Naive thymus-derived CD4-positive, alpha-beta T cell (primary cell): ENCODE measurements around the gene DENND1B. TPM values are rescaled to one million over a fixed set of nuclear protein-coding genes. Genes with fewer than 3 reads are reported as not detected.

Source experiments
- ATAC-seq: fragments of 150-1000 bp; cut with Tn5 transposase; 2 replicates; pipeline ENCODE4 v1.10.0; 2021; ENCODE audit warnings: mild to moderate bottlenecking, moderate library complexity
- CTCF ChIA-PET: fragments of 350-600 bp; sonication (Branson Sonifier 250); formaldehyde crosslinking; loops from one replicate; lab custom pipeline; 2021; ENCODE audit warnings: antibody characterized with exemption; lab: Charles Lee
- POLR2A ChIA-PET: fragments of 350-600 bp; sonication (Branson Sonifier 250); formaldehyde crosslinking; loops from one replicate; lab custom pipeline; 2021; ENCODE audit warnings: antibody characterized with exemption, inconsistent platforms; lab: Charles Lee
- DNase-seq, 9 donors: peaks; one replicate each; pipeline versions ENCODE4 v3.0.0 to v3.0.0-alpha.2; 2020 to 2022; ENCODE audit warnings: mixed read lengths in 1 of 9
- H3K27ac ChIP-seq: one replicate; pipeline ENCODE4 v1.7.0; 2013; ENCODE audit warnings: mild to moderate bottlenecking, low read depth, low read length, moderate library complexity
- H3K27me3 ChIP-seq, 2 donors: one replicate each; pipeline ENCODE4 v1.7.0; 2013; ENCODE audit warnings: low read length in 2 of 2, mild to moderate bottlenecking in 2 of 2, moderate library complexity in 2 of 2; ENCODE audit not compliant: control insufficient read depth in 2 of 2, insufficient read depth in 2 of 2
- H3K36me3 ChIP-seq, 3 experiments: 1 replicate in 2 of 3; 2 replicates in 1 of 3; pipeline ENCODE4 v1.7.0; 2013; ENCODE audit warnings: low read length in 3 of 3, mild to moderate bottlenecking in 3 of 3, moderate library complexity in 1 of 3; ENCODE audit not compliant: insufficient read depth in 3 of 3, control insufficient read depth in 2 of 3
- H3K4me1 ChIP-seq, 2 donors: one replicate each; pipeline ENCODE4 v1.7.0; 2013; ENCODE audit warnings: low read length in 2 of 2, mild to moderate bottlenecking in 2 of 2, moderate library complexity in 1 of 2; ENCODE audit not compliant: control insufficient read depth in 2 of 2, insufficient read depth in 2 of 2
- H3K4me3 ChIP-seq: 2 replicates; pipeline ENCODE4 v1.7.0; 2013; ENCODE audit warnings: mild to moderate bottlenecking, low read length
- H3K9me3 ChIP-seq, 3 experiments: 1 replicate in 2 of 3; 2 replicates in 1 of 3; pipeline ENCODE4 v1.7.0; 2013; ENCODE audit warnings: low read length in 3 of 3; ENCODE audit not compliant: control insufficient read depth in 2 of 3
- H3K27ac Mint-ChIP-seq, 9 donors: one replicate each; pipeline ENCODE4 v1.8.0; 2020 to 2022; ENCODE audit warnings: mixed read lengths in 9 of 9, mild to moderate bottlenecking in 8 of 9, moderate library complexity in 5 of 9, inconsistent platforms in 2 of 9
- H3K27me3 Mint-ChIP-seq, 5 donors: one replicate each; pipeline ENCODE4 v1.8.0; 2021 to 2022; ENCODE audit warnings: mixed read lengths in 5 of 5, mild to moderate bottlenecking in 1 of 5
- H3K36me3 Mint-ChIP-seq, 5 donors: one replicate each; pipeline ENCODE4 v1.8.0; 2020 to 2022; ENCODE audit warnings: mixed read lengths in 5 of 5, mild to moderate bottlenecking in 3 of 5, inconsistent platforms in 1 of 5
- H3K4me1 Mint-ChIP-seq, 7 donors: one replicate each; pipeline ENCODE4 v1.8.0; 2020 to 2022; ENCODE audit warnings: mixed read lengths in 7 of 7, mild to moderate bottlenecking in 3 of 7, inconsistent platforms in 1 of 7
- H3K4me3 Mint-ChIP-seq, 10 donors: one replicate each; pipeline ENCODE4 v1.8.0; 2020 to 2022; ENCODE audit warnings: mild to moderate bottlenecking in 10 of 10, mixed read lengths in 10 of 10, moderate library complexity in 6 of 10, inconsistent platforms in 2 of 10
- H3K9me3 Mint-ChIP-seq, 11 donors: one replicate each; pipeline ENCODE4 v1.8.0; 2020 to 2022; ENCODE audit warnings: mixed read lengths in 11 of 11, mild to moderate bottlenecking in 4 of 11, inconsistent platforms in 1 of 11, moderate library complexity in 1 of 11
- intact Hi-C, 2 donors: fragments of 100-400 bp; cut with micrococcal nuclease; formaldehyde crosslinking; loops; one replicate each; pipeline ENCODE4 v1.15.1; 2023
- polyA plus RNA-seq, 2 donors: library from polyadenylated mRNA; unstranded; fragments of 300-500 nt; fragmentation: Illumina TruSeq; gene quantifications; one replicate each; pipeline ENCODE4 v1.2.3, GENCODE V29; 2021
- total RNA-seq, 6 experiments: library from RNA in 5 of 6; stranded (reverse) in 5 of 6; gene quantifications; 1 replicate in 5 of 6; 2 replicates in 1 of 6; pipeline ENCODE4 v1.2.3 and lab custom pipeline; 2021 to 2026

Gene DENND1B
- total and polyA plus RNA-seq, 7 experiments from 2014 or later = 7.3 to 28.7 (median 18.2) TPM

GRCh38 chr1:197677752-197678295, 97.5 kb downstream of the DENND1B start:
- POLR2A ChIA-PET = no interaction called here
- Histone ChIP-seq H3K27ac (no peak overlapping the region), H3K4me1 (no peaks in the 10 kb centered on the region), H3K36me3 (no peaks in the 10 kb centered on the region), H3K9me3 (no peaks in the 10 kb centered on the region), H3K4me3 (no peak overlapping the region), H3K27me3 (no peaks in the 10 kb centered on the region)
- no peak for DNase-seq
- Mint-ChIP-seq H3K4me3 (no peak overlapping the region), H3K4me1 (peaks cover 5 to 36% (median 29%) of the 10 kb centered on the region in 7 donors), H3K9me3 (no peaks in the 10 kb centered on the region), H3K27ac (no peak overlapping the region), H3K27me3 (no peaks in the 10 kb centered on the region), H3K36me3 (peaks cover 0 to 4% (median 0%) of the 10 kb centered on the region in 5 donors)
- CTCF ChIA-PET = no interaction called here
- intact Hi-C loops = loop anchor here in 1 of 2 donors (5.0 kb wide), 1 partner anchor 189 kb away; no protein-coding TSS in a partner anchor
- ATAC-seq = no peak

- POLR2A ChIA-PET = no interaction called here
- H3K27me3 Mint-ChIP-seq = no peaks in the 10 kb centered on the region
- no peak for ATAC-seq
- CTCF ChIA-PET = no interaction called here
- peak overlapping the region in 1 of 10 donors; percentile 34 for H3K4me3 Mint-ChIP-seq
- no peak overlapping the region for H3K4me3 ChIP-seq
- H3K27ac Mint-ChIP-seq = no peak overlapping the region
- no peaks in the 10 kb centered on the region for H3K4me1 ChIP-seq
- no peaks in the 10 kb centered on the region for H3K9me3 ChIP-seq
- intact Hi-C loops = loop anchor here in 1 of 2 donors (5.0 kb wide), 1 partner anchor 190 kb away; no protein-coding TSS in a partner anchor
- no peaks in the 10 kb centered on the region for H3K27me3 ChIP-seq
- peaks cover 0 to 4% (median 0%) of the 10 kb centered on the region in 5 donors for H3K36me3 Mint-ChIP-seq
- H3K4me1 Mint-ChIP-seq = peaks cover 5 to 31% (median 24%) of the 10 kb centered on the region in 7 donors
- H3K9me3 Mint-ChIP-seq = no peaks in the 10 kb centered on the region
- DNase-seq = no peak
- no peaks in the 10 kb centered on the region for H3K36me3 ChIP-seq
- H3K27ac ChIP-seq = no peak overlapping the region
Measured at GRCh38 chr1:197677313-197677712, 98.0 kb downstream of the DENND1B start.

- Mint-ChIP-seq H3K4me1 (peaks cover 2 to 27% (median 18%) of the 10 kb centered on the region in 7 donors), H3K9me3 (no peaks in the 10 kb centered on the region), H3K27me3 (no peaks in the 10 kb centered on the region), H3K4me3 (no peak overlapping the region), H3K27ac (peak overlapping the region in 1 of 9 donors; percentile 1), H3K36me3 (peaks cover 0 to 10% (median 2%) of the 10 kb centered on the region in 5 donors)
- Histone ChIP-seq H3K27ac (no peak overlapping the region), H3K4me3 (no peak overlapping the region), H3K36me3 (no peaks in the 10 kb centered on the region), H3K9me3 (no peaks in the 10 kb centered on the region), H3K4me1 (no peaks in the 10 kb centered on the region), H3K27me3 (no peaks in the 10 kb centered on the region)
- no peak for ATAC-seq
- ChIA-PET POLR2A (no interaction called here), CTCF (no interaction called here)
- no peak for DNase-seq
- intact Hi-C loops = loop anchor here in 1 of 2 donors (5.0 kb wide), 1 partner anchor 192 kb away; no protein-coding TSS in a partner anchor
Measured at GRCh38 chr1:197675583-197676208, 99.6 kb downstream of the DENND1B start.

GRCh38 chr1:197674286-197674685, 101.0 kb downstream of the DENND1B start:
- CTCF ChIA-PET = no interaction called here
- Mint-ChIP-seq H3K27me3 (no peaks in the 10 kb centered on the region), H3K27ac (no peak overlapping the region), H3K9me3 (no peaks in the 10 kb centered on the region), H3K36me3 (peaks cover 0 to 12% (median 2%) of the 10 kb centered on the region in 5 donors), H3K4me3 (no peak overlapping the region), H3K4me1 (peaks cover 2 to 29% (median 18%) of the 10 kb centered on the region in 7 donors)
- H3K4me3 ChIP-seq = no peak overlapping the region
- no peaks in the 10 kb centered on the region for H3K4me1 ChIP-seq
- ATAC-seq (no peak), DNase-seq (no peak)
- no peak overlapping the region for H3K27ac ChIP-seq
- POLR2A ChIA-PET = no interaction called here
- H3K9me3 ChIP-seq = no peaks in the 10 kb centered on the region
- no peaks in the 10 kb centered on the region for H3K27me3 ChIP-seq
- intact Hi-C loops = no loop called here
- H3K36me3 ChIP-seq = no peaks in the 10 kb centered on the region

- Mint-ChIP-seq H3K27ac (no peak overlapping the region), H3K9me3 (no peaks in the 10 kb centered on the region), H3K4me1 (peaks cover 2 to 29% (median 18%) of the 10 kb centered on the region in 7 donors), H3K4me3 (no peak overlapping the region), H3K27me3 (no peaks in the 10 kb centered on the region), H3K36me3 (peaks cover 0 to 12% (median 2%) of the 10 kb centered on the region in 5 donors)
- Histone ChIP-seq H3K4me1 (no peaks in the 10 kb centered on the region), H3K9me3 (no peaks in the 10 kb centered on the region), H3K4me3 (no peak overlapping the region), H3K27ac (no peak overlapping the region), H3K27me3 (no peaks in the 10 kb centered on the region), H3K36me3 (no peaks in the 10 kb centered on the region)
- intact Hi-C loops = no loop called here
- CTCF ChIA-PET = no interaction called here
- ATAC-seq (no peak), DNase-seq (no peak)
- POLR2A ChIA-PET = no interaction called here
Measured at GRCh38 chr1:197673292-197673691, 102.0 kb downstream of the DENND1B start.

GRCh38 chr1:197672347-197672746, 102.9 kb downstream of the DENND1B start:
- Histone ChIP-seq H3K36me3 (no peaks in the 10 kb centered on the region), H3K9me3 (no peaks in the 10 kb centered on the region), H3K27me3 (no peaks in the 10 kb centered on the region), H3K27ac (no peak overlapping the region), H3K4me3 (no peak overlapping the region), H3K4me1 (no peaks in the 10 kb centered on the region)
- ChIA-PET CTCF (interaction anchor here (0.6 kb wide), 1 partner anchor 153 kb away, joined by 3 read pairs; no protein-coding TSS in a partner anchor), POLR2A (no interaction called here)
- Mint-ChIP-seq H3K4me3 (no peak overlapping the region), H3K4me1 (peaks cover 2 to 23% (median 15%) of the 10 kb centered on the region in 7 donors), H3K27ac (no peak overlapping the region), H3K9me3 (no peaks in the 10 kb centered on the region), H3K36me3 (peaks cover 0 to 12% (median 2%) of the 10 kb centered on the region in 5 donors), H3K27me3 (no peaks in the 10 kb centered on the region)
- ATAC-seq (no peak), DNase-seq (no peak)
- intact Hi-C loops = no loop called here
